Suppressor macrophage (primary cell): ENCODE data around the gene NPM1.
"Not testable (repeated sequence)": the region's sequence is repeated elsewhere in the genome, so short reads cannot be mapped to it uniquely, and the experiment has no call there.

Experiments
- DNase-seq, 4 experiments: peaks; one replicate each; pipeline ENCODE4 v3.0.0-alpha.2; 2020 to 2022

The NPM1 gene

DNA sequence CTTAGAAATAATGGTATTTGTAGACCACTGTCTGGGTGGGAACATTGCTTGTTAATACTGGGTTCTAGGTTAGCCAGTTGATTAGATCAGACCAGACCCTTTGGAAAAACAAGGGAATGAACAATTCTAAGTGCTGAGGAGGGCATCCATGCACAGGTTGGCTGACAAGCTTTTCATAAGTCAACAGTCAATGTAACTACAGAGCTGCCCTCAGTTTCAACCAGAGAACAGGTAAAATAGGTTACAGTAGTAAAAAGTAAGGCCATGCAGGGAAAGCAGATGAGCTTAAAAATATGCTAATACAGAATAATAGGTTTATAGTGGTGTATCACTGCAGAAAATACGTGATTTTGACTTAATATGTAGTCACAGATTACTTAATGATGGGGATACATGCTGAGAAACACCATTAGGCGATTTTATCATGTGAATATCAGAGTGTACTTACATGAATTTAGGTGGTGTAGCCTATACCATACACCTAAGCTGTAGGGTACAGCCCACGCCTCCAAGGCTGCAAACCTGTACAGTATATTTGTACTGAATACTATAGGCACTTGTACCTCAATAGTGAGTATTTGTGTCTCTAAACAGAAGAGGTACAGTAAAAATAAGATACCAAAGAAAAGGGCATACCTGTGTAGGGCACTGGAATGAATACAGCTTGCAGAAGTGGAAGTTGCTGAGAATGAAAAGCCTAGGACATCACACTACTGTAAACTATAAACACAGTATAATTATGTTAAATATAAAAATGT lies 25.7 kb downstream of the NPM1 start:
- no peak for DNase-seq

DNA sequence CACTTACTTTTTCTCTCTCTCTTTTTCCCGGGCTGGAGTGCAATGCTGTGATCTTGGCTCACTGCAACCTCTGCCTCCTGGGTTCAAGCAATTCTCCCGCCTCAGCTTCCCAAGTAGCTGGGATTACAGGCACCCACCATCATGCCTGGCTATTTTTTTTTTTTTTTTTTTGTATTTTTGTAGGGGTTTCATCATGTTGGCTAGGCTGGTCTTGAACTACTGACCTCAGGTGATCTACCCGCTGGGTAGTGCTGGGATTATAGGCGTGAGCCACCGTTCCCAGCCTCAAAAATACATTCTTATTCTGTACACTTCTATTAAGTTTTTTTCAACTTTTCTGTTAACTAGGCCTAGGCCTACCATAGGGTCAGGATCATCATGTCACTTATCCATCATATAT lies 26.3 kb downstream of the NPM1 start:
- not testable (repeated sequence) for DNase-seq

DNA sequence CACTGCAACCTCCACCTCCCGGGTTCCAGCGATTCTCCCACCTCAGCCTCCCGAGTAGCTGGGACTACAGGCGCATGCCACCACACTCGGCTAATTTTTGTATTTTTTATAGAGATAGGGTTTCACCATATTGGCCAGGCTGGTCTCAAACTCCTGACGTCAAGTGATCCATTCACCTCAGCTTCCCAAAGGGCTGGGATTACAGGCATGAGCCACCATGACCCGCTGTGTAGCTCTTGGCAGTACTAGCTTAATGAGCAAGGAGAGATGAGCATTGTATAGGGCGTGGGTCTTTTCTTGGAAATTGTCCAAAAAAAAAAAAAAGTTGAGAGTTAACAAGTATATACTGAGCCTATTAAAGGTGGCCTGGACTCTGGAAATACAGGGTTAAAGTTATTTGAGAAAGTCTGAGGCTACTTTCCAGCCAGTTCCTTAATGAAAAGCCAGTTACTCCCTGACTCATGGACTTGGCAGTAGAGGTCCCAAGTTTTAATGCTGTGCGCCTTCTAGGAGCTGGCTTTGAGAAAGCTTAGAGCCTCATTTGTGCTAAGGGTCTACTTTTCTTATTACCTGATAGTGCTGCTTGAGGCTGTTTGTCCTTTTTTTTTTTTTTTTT lies 27.6 kb downstream of the NPM1 start:
- no peak for DNase-seq

DNA sequence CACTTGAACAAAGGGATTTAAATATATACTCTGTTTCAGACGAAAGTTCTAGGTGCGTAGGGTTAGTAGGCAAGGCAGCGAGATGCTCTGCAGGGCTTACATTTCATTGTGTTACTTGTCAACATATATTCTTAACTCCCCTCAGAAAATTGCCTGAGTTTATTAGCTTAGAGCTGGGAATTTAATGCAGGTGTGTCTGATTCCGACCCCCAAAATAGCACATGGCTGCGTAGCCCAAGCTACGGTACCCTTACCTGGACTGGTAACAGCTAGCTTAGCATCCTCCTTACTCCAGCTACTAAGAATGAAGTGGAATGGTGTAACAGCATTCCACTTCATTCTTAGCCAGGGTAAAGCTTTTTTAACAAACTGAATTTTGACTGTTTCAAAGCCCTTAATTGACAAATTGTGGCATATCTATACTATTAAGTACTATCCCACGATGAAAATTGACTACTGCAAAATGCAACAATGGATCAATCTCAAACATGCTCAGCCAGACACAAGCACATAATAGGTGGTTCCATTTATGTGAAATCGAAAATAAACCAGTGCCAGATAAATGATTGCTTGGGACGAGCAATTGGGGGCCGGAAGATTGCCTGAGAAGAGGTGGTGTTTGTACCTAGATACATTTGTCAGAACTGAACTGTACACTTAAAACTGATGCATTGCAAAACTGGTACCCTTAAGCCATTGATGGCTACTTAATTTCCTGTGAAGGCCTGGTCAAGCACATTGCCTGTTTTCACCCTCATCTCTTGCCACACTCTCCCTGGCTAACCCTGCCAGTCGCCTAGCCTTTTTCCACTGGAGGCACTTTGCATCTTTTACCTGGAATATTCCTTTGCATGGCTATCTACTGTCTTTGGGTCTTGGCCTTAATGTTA lies 28.8 kb downstream of the NPM1 start:
- DNase-seq, result no peak

DNA sequence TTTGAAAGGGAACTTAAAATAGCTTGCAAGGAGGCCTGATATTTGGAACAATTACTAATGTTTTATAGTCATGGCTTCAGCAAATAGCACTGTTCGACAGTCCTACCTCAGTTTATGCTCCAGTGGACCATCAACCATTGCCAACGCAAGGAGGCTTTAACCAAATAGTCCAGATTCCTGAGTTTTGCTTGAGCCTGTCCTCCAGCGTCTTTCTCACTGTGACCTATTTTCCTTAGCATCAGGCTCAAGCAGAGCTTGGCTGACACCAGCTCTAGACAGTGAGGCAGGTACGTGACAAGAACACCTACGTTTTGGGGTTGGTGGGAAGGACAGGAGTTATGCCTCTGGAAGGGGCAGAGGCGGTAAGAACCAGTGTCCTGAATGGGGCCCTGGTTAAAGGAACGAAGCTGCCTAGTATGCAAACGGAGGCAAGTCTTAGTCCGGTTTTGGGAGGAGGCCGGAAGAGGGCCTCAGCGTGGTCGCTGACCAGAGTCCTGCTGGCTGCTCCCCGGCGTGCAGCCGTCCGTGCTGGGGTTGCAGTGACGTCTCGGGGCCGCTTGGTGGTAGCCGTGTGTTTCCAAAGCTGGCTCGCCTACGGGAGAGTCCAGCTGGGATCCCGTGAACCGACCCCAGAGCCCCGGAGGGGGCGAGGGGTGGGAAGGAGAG lies 30.8 kb downstream of the NPM1 start:
- peak; percentile 83 to 89 (median 85) for DNase-seq

DNA sequence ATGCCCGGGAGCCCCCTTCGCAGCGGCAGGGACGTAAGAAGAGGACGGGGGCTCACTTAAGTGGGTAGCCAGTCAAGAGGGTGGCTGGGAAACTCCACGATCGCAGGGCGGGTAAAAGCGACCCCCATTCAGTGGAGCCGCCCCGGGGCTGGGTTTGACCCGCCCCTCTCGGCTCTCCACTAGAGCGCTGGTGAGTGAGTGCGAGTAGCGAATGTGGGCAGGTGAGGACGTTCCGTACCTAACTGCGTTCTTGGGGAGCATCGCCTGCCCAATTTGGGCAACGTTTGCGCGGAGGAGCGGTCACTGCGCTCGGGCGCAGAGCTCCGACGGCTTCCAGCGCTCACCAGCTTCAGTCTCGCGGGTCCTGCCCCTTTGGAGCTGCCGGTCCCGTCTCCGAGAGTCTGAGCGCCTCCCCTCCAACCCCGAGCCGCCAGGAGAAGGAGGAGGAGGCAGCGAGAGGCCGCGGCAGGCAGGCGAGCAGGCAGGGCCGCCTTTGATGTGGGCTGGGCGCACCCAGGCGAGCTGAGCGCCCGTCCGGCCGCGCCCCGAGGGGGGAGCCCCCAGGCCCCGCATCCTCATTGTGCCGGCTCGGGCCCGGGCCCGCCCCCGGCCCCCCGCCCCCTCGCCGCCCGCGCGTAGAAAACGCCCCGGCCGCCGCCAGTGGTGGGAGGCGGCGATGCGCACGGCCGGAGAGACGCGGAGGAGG lies 31.5 kb downstream of the NPM1 start, which contains the start of gene FGF18:
TSS of gene FGF18 (plus strand) at position 666 of the 706 bp plus-strand sequence. CDS start 553 bp downstream, outside the sequence.
- peak in 3 of 4 experiments; percentile 8 to 43 (median 26) for DNase-seq

DNA sequence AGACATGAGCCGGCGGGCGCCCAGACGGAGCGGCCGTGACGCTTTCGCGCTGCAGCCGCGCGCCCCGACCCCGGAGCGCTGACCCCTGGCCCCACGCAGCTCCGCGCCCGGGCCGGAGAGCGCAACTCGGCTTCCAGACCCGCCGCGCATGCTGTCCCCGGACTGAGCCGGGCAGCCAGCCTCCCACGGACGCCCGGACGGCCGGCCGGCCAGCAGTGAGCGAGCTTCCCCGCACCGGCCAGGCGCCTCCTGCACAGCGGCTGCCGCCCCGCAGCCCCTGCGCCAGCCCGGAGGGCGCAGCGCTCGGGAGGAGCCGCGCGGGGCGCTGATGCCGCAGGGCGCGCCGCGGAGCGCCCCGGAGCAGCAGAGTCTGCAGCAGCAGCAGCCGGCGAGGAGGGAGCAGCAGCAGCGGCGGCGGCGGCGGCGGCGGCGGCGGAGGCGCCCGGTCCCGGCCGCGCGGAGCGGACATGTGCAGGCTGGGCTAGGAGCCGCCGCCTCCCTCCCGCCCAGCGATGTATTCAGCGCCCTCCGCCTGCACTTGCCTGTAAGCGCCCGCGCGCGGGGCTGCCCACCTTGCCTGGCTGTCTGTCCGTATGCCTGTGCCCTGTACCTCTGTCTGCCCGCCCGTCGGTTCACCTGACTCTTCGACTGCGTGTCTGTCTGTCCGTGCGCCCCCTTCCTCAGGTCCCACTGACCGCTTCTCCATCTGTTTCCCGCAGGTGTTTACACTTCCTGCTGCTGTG lies 32.2 kb downstream of the NPM1 start:
- peak in 3 of 4 experiments; percentile 37 to 66 (median 50) for DNase-seq

DNA sequence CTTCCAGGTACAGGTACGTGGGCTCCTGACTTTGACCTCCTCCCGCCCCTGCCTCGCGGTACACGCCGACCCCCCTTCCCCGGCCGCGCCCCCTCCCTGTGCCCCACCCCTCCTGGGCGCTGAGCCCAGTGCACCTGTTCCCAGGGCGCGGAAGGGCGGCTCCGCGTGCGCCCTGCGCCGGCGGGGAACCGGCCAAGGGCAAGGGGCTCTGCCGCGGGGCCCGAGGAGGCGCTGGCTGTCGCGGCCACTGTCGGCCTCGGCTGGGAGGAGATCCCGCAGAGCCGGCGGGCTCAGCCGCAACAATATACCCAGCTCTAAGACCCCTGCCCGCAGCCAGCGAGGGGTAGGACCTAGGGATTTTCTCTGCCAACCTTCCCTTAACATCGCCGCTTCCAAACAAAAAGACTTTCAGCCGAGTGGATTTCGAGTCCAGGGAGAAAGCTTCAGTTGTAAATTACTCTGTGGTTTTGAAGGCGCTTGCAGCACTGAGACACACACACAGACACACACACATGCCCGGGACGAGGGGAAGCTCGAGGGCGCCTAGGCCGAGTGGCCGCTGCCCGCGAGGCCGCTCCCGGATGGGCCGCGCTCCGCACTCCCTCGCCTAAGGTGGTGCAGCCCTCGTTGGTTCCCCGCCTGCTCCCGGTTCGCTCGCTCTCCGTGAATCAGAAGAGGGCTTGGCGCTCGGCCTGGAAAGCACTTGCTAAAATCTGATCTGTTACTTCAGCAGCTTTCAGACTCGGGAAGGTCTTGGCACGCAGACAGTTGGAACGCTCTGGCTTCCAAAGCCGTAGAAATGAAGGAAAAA lies 33.0 kb downstream of the NPM1 start:
- DNase-seq, result peak in 3 of 4 experiments; percentile 7 to 29 (median 14)

DNA sequence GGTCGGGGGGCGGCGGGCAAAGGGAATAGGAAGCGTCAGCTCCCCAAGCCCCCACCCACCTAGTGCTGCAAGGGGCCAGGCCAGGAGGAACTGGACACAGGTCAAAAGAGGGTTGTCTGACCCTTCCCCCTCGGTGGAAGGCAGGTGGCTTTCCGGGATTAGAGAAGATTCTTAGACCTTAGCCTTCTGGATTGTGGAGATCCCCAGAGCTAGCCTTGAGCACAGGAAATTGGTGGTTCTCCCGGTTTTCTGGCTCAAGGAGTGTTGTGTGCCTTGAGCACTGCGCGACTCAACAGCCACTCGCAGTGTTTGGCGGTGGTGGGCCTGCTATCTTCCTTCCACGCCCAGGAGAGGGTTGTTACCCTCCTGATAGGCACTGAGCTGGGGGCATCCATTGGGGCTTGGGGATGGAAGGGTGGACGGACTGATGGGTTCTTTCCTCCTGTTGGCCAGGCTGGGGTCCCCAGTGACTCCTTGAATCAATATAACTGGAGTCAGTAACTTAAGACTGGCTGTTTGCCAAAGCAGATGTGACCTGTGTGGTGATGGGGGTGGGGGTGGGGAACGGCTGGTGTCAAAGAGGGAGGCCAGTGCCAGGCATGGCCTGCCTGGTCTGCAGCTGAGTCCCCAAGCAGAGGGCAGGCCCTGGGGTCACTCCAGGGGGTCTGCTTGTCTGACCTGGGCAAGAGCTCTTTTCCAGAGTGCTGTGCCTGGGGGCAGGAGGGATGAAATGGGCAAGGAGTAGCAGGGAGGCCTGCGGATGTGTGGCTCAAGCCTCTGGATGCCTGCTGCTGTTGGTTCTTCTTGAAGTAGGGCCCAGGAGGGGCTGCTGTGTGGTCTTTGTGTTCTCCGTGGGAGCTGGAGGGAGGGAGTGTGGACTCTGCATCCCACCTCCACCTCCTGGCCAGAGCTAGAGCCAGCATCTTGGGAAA lies 33.9 kb downstream of the NPM1 start:
- no peak for DNase-seq

DNA sequence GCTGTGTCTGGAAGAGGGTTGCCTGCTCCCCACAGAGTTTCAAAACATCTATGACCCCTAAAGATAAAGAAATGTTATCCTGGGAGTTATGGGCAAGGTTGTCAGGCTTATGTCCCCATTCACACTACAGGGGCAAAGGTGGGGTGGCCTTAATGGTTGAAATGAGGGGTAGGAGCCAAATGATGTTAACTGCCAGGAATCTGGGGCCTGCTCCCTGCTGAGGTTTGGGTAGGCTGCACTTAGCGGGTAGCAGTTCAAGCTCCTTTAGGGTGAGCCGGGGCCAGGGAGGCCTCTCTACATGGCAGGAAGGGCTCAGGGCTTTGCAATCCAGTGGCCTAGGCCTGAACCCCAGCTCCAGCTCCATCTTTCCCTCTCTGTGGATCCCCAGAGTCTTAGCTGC lies 34.8 kb downstream of the NPM1 start:
- no peak for DNase-seq

DNA sequence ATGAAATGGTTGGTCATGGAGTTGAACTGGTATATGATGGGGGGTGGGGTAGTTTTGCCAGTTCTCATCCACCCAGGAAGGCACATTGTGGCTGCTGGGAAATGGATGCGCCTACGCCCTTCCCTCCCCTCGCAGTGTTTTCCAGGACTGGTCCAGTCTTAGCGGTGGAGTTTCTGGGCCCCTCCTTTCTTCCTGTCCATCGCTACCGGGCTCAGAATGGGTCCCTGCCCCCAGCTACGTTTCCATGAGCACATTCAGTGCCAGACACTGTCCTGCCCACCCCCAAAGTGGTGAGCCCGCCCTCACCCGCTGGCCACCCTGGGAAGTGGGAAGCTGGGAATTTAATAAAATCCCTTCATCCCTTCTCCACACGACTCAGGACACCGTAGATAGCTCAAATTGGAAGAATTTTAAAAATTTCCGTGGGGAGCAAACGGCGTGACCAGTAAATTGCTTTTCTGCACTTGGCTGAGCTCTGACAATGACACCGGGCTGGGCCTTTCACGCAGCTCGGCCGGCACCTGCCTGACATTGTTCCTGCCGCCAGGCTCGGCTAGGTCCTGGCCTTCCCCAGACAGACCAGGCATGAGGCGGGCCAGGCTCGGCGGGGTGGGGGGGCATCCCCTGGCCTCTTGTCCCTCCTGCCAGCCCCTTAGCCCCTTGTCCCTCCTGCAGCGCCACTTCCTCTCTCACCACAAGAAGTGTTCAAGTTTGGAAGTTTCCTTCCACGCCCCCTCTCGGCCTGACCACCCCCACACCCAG lies 35.4 kb downstream of the NPM1 start:
- no peak for DNase-seq

DNA sequence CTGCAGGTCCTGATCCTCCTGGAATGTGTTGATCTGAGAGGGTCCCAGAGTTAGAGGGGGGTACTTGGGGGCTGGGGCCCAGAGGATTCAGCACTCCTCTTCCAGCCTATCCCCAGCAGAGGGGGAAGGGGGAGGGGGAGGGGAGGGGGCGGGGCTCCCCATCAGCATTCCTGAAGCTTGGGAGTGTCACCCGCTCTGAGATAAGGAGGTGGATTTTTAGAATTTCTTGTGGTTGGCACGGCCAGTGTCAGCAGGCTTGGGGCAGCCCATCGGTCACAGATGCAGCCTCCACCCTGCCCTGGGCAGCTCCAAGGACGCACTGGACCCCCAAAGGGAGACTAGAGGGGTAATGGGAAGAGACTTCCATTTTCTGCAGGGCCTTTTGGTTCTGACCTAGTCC lies 37.1 kb downstream of the NPM1 start:
- no peak for DNase-seq

DNA sequence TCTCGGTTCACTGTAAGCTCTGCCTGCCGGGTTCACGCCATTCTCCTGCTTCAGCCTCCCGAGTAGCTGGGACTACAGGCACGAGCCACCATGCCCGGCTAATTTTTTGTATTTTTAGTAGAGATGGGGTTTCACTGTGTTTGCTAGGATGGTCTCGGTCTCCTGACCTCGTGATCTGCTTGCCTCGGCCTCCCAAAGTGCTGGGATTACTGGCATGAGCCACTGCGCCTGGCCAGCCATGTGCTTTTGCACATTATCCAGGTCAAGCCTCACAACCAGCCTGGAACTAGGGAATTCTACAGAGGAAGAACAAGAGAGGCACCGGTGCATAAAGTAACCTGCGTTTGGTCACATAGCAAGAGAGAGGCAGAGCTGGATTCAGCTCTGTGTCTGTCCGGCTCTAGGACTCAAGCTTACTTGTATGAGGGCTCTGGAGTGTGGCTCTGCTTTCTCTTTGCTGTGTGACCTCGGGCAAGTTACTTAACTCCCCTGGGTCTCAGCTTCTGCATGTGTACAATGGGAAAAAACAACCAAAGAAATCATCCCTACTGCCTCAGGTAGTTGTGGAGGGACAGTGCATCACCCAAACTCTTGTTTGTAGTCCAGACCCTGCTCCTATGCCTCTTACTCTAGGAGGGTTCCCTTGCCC lies 38.1 kb downstream of the NPM1 start:
- DNase-seq, result no peak

DNA sequence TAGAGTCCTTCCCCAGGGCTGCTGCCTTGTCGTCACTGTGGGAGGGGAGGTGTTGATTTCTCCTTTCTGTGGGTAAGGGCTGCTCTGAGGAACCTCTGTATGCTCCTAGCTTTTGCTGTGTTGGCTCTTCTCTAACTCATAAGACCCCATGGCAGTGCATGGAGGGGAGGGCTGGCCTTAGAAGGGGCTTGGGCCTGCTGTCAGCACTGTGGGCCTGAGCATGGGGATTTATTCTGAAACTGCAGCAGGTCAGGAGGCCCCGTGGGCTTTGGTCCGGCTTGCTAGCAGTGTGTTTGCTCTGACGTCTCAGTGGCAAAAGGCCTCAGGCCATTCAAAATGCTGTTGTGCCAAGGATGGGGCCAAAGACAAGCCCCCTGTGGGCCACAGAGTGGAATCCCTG lies 38.6 kb downstream of the NPM1 start:
- DNase-seq, result no peak

DNA sequence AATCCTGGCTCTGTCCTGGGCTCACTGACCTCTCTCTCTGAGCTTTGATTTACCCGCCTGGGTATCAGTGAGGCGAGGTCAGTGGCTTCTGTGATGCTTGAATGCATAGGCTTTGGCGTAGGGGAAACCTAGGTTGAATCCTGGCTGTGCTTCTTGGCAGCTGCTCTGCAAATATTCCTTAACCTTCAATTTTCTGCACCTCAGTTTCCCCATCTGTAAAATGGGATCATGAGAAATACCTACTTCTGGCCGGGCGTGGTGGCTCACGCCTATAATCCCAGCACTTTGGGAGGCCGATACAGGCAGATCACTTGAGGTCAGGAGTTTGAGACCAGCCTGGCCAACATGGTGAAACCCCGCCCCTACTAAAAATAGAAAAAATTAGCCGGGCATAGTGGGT lies 39.0 kb downstream of the NPM1 start:
- no peak for DNase-seq

DNA sequence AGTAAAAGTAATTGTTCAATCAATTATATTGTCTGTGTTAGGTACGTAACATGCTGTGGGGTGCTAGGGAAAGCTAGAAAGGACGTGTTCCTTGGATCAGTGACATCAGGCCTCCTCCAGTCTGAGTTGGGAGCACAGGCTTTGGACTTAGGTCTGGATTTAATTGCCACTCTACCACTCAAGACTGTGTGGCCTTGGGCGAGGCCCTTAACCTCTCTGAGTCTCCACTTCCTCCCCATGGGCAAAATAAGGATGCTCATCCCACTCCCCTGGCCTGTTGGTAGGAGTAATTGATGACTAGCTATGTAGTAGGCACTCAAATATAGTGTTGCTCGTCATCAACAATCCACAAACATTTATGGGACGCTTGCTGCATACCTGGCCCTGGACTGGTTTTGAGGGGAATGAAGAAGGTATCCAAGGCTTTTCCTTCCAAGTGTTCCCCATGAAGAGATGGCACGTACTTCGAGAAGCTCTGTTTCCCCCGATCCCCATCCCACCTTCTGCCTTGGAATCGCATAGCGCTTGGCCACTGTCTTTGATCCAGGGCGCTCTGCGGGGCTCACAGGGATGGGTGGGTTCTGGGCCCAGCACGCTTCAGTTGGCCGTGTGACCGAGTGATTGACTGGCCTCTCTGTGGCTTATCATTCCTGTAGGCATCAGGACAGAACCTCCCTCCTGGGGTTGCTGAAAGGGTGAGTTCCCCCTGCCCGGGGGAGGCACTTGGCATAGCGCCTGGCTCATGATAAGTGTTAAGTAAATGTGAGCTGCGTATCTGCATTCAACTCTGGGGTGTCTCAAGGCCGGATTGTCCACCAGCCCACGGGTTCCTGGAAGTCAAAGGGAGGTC lies 39.9 kb downstream of the NPM1 start:
- DNase-seq, result no peak

DNA sequence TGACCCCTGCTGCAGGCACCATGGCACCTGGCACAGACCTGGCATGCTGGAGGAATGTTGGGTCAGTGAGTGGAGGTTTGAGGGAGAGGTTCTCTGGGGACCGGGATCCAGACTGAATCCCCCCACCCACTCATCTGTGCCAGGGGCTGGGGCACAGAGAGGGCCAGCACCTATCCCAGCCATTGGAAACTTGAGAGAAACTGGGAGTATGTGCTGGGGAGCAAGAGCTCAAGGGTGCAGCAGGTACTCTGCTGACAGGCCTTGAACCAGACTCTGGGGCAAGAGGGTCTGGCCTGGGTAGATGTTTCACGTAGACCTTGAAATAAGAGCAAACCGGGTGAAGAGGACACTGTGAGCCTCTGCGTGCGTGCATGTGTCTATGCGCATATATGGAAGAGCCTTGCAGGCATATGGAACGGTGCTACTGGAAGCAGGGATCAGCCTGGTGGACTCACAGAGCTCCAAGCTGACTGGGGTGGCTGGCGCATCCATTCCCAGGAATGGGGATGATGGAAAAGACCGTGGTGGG lies 40.6 kb downstream of the NPM1 start:
- no peak for DNase-seq
